HFF-Myc (cell line): Measurements from ENCODE around the gene LINC01488.

ENCODE experiments used
- DNase-seq: peaks from one replicate; pipeline ENCODE4 v3.0.0-alpha.2; 2011; ENCODE audit warnings: low read depth; ENCODE audit errors: extremely low read depth
- H3K4me3 ChIP-seq: replicated peaks from 2 replicates; pipeline ENCODE4 v1.5.1; 2011; ENCODE audit warnings: low read depth, mild to moderate bottlenecking, control low read depth, low read length
- CTCF ChIP-seq: IDR thresholded peaks from 2 replicates; pipeline ENCODE4 v1.5.1; 2012; ENCODE audit warnings: mild to moderate bottlenecking, low read depth, low read length, control low read depth; ENCODE audit errors: missing control alignments

Gene LINC01488

GRCh38 chr11:69498614-69499175, 17.2 kb downstream of the LINC01488 start:
- H3K4me3 ChIP-seq, result no peak overlapping the region
- DNase-seq, result no peak
- TF ChIP-seq CTCF, result no peak

- TF ChIP-seq CTCF, result no peak
- DNase-seq, result no peak
- H3K4me3 ChIP-seq, result no peak overlapping the region
These were observed 17.9 kb downstream of the LINC01488 start for GRCh38 chr11:69499186-69499917.

- DNase-seq, result no peak
- H3K4me3 ChIP-seq, result no peak overlapping the region
These were observed 18.4 kb downstream of the LINC01488 start for GRCh38 chr11:69499918-69500284.

GRCh38 chr11:69500285-69501120, 19.0 kb downstream of the LINC01488 start:
- DNase-seq, result no peak
- TF ChIP-seq CTCF, result no peak
- H3K4me3 ChIP-seq, result no peak overlapping the region

More at GRCh38 chr11:69499918-69500284, 18.4 kb downstream of the LINC01488 start:
- no peak for TF ChIP-seq CTCF

- TF ChIP-seq CTCF, result no peak
- no peak for DNase-seq
- H3K4me3 ChIP-seq, result no peak overlapping the region
These were observed 19.6 kb downstream of the LINC01488 start for GRCh38 chr11:69501121-69501489.

- no peak for DNase-seq
- TF ChIP-seq CTCF, result no peak
- no peak overlapping the region for H3K4me3 ChIP-seq
These were observed 20.7 kb downstream of the LINC01488 start for GRCh38 chr11:69501891-69502860.
